ENCODE measurements around the gene ZNF786.

DNA sequence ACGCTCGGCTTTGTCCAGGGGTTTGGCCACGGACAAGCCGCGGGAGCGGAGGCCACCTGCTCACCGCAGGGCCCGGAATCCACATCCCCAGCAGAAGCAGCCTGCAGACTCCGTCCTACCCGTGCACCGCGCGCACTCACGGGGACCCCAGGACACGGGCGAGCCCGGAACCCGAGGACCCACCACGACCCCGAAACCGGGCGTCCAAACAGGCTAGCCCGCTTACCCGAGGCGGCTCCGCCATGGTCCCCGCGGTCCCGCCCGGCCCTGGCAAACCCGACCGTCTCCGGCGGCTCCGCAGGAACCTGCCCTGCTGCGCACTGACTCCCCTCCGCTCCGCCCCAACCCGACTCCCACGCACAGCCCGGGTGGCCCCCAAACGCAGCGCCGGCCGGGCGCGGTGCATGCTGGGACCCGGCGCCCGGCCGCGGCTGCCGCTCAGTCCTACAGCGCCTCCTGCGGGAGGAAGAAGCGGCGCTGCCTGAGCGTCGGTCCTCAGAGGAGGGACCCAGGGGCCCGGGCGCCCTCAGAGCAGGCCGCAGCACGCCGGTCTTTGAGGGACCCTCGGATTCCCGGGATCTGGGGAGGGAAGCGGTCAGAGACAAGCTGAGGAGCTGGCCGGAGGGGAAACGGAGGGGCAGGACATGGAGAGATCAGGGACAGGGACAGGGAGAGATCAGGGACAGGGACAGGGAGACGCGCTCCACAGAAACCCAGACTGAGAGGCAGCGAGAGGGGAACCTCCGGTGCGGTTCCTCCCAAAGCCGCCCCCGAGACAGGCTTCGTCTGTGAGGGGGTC, at the start of gene ZNF786:
- peak; percentile 86 to 98 (median 94) for TF ChIP-seq CTCF (IDR thresholded peaks at IDR 0.05 in 4 of 5, conservative IDR thresholded peaks at IDR 0.05 in 1 of 5)
- TF ChIP-seq POLR2A (IDR thresholded peaks at IDR 0.05) = peak; percentile 67 to 81
